ENCODE results near the gene RNF157. TPM values are rescaled to one million over a fixed set of nuclear protein-coding genes. Genes with fewer than 3 reads are reported as not detected.

RNF157 gene
- total RNA-seq, 1 experiment from 2014 or later: 4.6 TPM

DNA sequence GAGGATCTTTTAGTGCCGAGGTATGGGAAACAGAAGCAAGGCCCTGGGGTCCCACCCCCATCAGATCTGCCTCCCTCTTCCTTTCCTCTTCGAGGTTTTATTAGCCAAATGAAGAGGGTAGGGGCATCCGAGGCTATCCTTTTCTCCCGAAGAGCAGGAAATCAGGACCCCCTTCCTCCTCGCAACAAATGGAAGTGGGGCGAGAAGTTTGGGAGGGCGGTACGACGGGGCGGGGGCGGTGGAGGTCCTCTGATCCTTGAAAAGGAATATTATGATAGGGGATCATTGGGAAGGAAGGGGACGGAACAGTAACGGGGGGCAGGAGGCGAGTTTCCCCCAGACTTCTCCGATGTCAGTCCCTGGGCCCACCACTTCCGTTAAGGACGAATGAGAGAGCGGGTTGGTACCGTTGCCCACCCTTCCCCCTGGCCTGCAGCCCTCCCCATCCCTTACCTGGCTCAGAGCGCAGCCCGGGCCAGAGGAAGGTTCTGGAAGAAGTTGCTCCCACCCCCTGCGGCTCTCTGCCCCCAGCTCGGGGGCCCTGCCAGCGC is 99.6 kb downstream of the RNF157 start:
- H3K4me3 ChIP-seq: peak overlapping the region; percentile 33
- H3K27me3 ChIP-seq (replicated peaks): no peaks in the 10 kb centered on the region
- no peaks in the 10 kb centered on the region for H3K36me3 ChIP-seq
- H3K4me1 ChIP-seq (replicated peaks): peaks cover 10% of the 10 kb centered on the region
- no peak overlapping the region for H3K27ac ChIP-seq
- DNase-seq (ENCODE audit: low read depth in 1 of 2, low spot score in 2 of 2): no peak
- H3K9me3 ChIP-seq (replicated peaks): no peaks in the 10 kb centered on the region

DNA sequence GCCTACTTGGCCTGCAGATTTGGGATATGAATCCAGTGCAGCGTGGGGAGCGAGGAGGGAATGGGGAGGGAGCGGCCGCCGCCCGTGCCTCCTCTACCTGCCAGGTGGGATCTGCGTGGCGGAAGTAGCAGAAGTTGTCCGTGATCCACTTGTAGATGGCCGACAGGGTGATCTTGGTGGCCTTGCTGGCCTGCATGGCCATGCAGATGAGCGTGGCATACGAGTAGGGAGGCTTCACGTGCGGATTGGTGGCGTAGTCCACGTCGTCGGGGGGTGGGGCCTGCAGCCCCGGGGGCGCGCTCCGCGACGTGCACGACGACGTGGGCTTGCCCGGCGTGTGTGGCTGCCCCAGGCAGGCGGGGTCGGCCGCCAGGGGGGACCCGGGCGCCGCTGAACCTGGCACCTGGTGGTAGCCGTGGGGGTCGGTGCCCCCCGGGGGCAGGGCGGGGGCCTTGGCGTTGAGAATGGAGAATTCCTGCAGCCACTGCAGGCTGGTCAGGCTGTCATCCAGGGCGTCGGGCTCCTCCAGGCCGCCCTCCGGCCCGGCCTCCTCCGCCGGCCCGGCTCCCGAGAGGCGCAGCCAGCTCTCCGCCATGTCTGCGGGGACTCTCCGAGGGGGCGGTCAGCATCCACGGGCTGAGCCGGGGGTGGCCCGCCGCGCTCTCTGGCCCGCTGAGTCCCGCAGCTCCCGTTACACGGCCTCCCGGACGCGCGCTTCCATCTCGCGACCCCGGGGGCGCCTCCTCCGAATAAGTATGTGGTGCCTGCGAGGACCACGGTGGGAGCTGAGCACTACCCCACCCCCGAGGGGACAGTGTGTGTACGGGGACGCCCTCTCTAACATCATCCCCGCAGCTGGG is 100.3 kb downstream of the RNF157 start:
- H3K36me3 ChIP-seq: no peaks in the 10 kb centered on the region
- H3K27ac ChIP-seq: no peak overlapping the region
- no peak overlapping the region for H3K4me3 ChIP-seq
- DNase-seq (ENCODE audit: low read depth in 1 of 2, low spot score in 2 of 2): no peak
- no peaks in the 10 kb centered on the region for H3K27me3 ChIP-seq (replicated peaks)
- no peaks in the 10 kb centered on the region for H3K9me3 ChIP-seq (replicated peaks)
- H3K4me1 ChIP-seq (replicated peaks): peaks cover 10% of the 10 kb centered on the region

DNA sequence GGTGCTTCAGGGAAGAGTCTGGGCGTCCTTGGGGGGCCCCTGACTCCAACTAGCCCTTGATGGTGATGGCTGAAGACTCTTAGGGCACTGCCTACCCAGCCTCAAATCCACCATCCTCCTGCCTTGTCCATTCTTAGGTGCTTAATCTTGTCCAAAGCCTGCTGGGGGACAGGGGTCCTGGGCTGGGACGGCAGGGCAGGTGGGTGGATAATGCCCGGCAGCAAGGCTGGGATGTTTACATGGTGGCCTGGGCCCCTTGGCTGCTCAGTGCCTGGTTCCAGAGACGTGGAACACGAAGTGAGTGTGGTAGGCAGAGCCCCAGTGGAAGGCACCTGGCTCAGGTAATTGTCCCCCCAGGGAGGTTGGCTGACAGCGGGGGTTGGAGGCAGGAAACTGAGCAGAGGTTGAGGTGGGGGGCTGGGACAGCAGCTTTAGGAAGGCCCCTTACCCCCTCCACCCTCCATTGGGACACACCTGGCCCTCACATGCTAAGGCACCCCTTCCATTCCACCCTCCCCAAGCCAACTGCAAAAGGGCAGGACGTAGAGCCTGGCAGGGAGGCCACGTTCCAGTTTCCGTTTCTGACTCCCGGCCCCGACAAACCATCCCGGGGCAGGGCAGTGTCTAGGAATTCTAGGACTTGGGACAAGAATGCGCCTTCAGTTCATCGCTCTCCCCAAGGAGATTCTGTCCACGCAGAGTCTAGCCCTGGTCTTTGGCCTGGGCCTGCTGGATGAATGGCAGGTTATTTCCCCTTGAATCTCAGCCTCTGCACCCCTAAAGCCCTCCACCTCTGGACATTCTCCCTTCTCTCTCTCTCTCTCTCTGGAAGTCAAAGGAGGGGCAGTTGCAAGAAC is 101.2 kb downstream of the RNF157 start:
- Histone ChIP-seq H3K27ac (no peak overlapping the region), H3K27me3 (replicated peaks) (no peaks in the 10 kb centered on the region), H3K36me3 (no peaks in the 10 kb centered on the region), H3K9me3 (replicated peaks) (no peaks in the 10 kb centered on the region), H3K4me3 (no peak overlapping the region), H3K4me1 (replicated peaks) (peaks cover 10% of the 10 kb centered on the region)
- DNase-seq (ENCODE audit: low read depth in 1 of 2, low spot score in 2 of 2): no peak

DNA sequence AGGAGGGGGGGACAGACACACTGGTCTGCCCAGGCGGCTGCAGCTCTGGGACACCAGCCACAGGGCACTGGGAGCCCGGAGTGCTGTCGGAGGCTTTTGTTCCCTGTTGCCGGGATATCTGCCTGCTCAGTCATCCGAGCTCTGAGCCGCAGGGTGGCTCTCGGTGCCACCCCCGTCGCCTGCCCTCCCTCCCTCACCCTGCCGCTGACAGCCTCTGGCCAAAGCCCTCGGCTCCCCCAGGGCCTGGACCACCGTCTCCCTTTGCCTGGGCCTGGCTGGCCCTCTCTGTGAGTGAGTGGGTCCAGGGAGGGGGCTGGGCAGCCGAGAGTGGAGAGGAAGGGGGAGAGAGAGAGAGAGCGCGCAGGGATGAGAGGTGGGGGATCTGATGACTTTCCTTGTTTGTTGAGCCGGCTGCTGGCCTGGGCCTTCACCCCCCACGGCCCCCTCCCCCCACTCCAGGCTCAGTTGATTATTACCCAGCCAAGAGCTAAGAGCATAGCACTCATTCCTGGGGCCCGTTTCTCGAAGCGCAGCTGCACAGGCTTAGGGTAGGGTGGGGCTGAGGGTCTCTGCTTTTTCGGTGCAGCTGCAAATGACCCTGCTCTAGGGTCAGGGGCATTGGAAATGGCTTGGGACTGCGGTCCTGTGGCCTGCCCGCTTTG is 101.9 kb downstream of the RNF157 start:
- Histone ChIP-seq H3K4me1 (replicated peaks) (peaks cover 10% of the 10 kb centered on the region), H3K27me3 (replicated peaks) (no peaks in the 10 kb centered on the region), H3K36me3 (no peaks in the 10 kb centered on the region), H3K4me3 (no peak overlapping the region), H3K27ac (no peak overlapping the region), H3K9me3 (replicated peaks) (no peaks in the 10 kb centered on the region)
- no peak for DNase-seq (ENCODE audit: low read depth in 1 of 2, low spot score in 2 of 2)

DNA sequence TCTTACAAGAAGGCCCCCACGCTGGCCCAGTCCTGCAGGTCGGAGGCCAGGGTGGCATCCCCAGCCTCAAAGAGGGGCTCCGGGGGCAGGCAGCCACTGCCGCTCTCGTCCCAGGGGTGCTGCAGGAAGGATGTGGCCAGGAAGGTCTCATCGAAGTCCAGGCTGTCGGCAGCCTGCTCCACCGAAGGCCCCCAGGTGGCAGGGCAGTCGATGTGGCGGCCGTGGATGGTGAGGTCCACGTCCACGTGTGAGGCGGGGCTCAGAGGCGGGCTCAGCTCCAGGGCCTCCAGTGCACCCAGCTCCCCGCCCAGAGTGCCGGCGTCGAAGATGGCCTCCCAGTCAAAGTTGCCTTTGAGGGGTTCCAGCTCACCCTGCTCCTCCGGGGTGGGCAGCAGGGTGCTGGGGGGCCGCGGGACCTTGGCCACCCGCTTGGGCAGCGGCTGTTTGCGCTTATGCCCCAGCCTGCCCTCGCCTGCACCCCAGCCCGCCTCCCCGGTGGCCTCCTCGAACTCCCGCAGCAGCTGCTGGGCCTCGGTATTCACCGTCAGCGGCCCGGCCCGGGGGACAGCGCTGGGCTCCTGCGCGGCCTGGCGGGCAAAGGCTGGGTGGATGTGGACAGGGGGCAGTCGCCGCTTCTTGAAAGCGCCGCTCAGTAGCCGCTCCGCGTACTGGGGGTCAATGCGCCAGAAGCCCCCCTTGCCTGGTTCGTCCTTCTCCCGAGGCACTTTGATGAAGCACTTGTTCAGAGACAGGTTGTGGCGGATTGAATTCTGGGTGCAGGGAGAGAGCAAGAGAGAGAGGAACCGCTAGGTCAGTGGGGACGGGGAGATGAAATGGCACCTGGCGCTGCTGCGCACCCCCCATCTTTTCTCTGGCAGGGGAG is 102.7 kb downstream of the RNF157 start:
- Histone ChIP-seq H3K4me3 (no peak overlapping the region), H3K27ac (no peak overlapping the region), H3K36me3 (no peaks in the 10 kb centered on the region), H3K27me3 (replicated peaks) (no peaks in the 10 kb centered on the region), H3K9me3 (replicated peaks) (no peaks in the 10 kb centered on the region), H3K4me1 (replicated peaks) (peaks cover 10% of the 10 kb centered on the region)
- DNase-seq (ENCODE audit: low read depth in 1 of 2, low spot score in 2 of 2): no peak

GRCh38 chr17:76137001-76137350 is 103.3 kb downstream of the RNF157 start:
- H3K9me3 ChIP-seq (replicated peaks): no peaks in the 10 kb centered on the region
- H3K36me3 ChIP-seq: no peaks in the 10 kb centered on the region
- H3K4me3 ChIP-seq: no peak overlapping the region
- H3K27ac ChIP-seq: no peak overlapping the region
- peaks cover 10% of the 10 kb centered on the region for H3K4me1 ChIP-seq (replicated peaks)
- no peak for DNase-seq (ENCODE audit: low read depth in 1 of 2, low spot score in 2 of 2)
- H3K27me3 ChIP-seq (replicated peaks): no peaks in the 10 kb centered on the region

DNA sequence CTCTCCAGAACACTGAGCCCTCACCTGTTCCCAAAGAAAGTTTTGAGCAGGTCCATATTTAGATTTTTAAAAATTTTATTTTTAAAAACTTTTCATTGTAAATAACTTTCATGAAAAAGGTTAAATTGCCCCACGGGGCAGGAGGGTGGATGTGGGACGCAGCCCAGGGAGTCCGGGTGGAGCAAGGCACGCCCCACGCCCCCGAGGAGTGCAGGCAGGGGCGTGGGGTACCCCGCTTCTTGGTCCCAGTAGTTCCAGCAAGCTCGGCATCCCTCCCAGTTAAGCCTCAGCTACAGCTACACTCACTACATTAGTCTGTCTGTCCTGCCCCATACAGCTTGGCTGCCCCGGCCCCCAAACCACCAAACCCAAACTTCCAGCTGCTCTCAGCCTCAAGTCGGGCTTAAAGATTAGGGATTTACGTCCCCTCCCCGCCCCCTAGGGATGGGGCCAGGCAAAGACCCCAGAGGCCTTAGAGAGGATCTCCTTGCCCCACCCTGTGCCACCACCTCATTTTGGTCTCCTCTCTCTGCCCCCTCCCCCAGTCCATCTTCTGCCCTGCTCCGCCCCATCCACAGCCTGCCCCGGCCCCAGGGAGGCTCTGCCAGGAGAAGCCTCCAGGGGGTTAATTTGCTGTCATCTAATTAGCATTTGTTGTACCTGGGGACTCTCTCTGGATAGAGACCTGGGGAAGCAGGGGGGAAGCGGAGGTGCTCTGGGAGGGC is 103.9 kb downstream of the RNF157 start:
- H3K27ac ChIP-seq: no peak overlapping the region
- no peaks in the 10 kb centered on the region for H3K36me3 ChIP-seq
- no peaks in the 10 kb centered on the region for H3K9me3 ChIP-seq (replicated peaks)
- H3K4me3 ChIP-seq: no peak overlapping the region
- DNase-seq (ENCODE audit: low read depth in 1 of 2, low spot score in 2 of 2): no peak
- no peaks in the 10 kb centered on the region for H3K27me3 ChIP-seq (replicated peaks)
- H3K4me1 ChIP-seq (replicated peaks): peaks cover 7% of the 10 kb centered on the region

- H3K4me1 ChIP-seq (replicated peaks): peaks cover under 1% of the 10 kb centered on the region
- no peaks in the 10 kb centered on the region for H3K9me3 ChIP-seq (replicated peaks)
- H3K36me3 ChIP-seq: no peaks in the 10 kb centered on the region
- H3K27me3 ChIP-seq (replicated peaks): no peaks in the 10 kb centered on the region
- no peak overlapping the region for H3K4me3 ChIP-seq
- H3K27ac ChIP-seq: no peak overlapping the region
- DNase-seq (ENCODE audit: low read depth in 1 of 2, low spot score in 2 of 2): no peak
These were observed 104.5 kb downstream of the RNF157 start for GRCh38 chr17:76135810-76136188.

DNA sequence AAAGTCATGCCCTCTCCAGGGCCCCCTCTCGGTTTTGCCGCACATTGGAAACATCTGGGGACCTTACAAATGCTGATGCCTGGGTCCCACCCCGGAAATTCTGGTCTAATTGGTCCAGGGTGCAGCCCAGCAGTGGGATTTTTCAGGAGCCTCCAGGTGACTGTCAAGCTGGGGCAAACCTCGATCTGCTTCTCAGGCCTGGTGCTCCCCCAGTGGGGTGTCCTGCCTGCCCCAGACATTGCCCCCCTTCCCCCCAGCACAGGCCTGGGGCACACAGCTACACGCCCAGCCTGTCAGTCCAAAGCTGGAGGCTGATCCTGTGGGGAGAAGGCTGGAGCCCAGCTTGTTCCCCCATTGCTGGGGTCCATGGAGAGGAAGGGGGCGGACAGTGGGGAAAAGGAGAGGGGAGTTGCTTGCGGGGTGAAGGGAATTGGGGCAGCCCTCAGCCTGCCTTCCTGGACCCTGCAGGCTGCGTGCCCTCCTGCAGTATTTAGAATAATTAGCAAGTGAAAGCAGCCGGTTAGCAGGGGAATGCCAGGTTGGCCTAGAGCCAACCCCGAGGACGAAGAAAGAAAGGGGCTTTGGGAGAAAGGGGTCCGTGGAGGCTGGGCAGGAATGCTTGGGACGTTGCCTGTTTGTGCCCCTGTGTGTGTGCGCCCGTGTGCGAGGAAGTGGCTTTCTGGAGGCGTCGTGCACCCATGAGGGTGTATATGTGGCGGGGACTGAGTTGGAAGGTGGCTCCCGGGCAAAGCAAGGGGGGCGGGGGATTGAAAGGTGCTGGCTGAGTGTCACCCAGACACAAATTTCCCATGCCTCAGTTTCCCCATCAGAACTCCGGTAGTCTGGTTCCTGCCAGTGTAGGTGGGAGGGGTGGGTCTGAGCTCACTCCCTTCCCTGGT is 105.1 kb downstream of the RNF157 start:
- no peak overlapping the region for H3K4me3 ChIP-seq
- no peaks in the 10 kb centered on the region for H3K4me1 ChIP-seq (replicated peaks)
- no peak for DNase-seq (ENCODE audit: low read depth in 1 of 2, low spot score in 2 of 2)
- no peaks in the 10 kb centered on the region for H3K9me3 ChIP-seq (replicated peaks)
- no peak overlapping the region for H3K27ac ChIP-seq
- H3K36me3 ChIP-seq: no peaks in the 10 kb centered on the region
- no peaks in the 10 kb centered on the region for H3K27me3 ChIP-seq (replicated peaks)

- Histone ChIP-seq H3K27me3 (replicated peaks) (no peaks in the 10 kb centered on the region), H3K9me3 (replicated peaks) (no peaks in the 10 kb centered on the region), H3K36me3 (no peaks in the 10 kb centered on the region), H3K4me1 (replicated peaks) (no peaks in the 10 kb centered on the region), H3K27ac (no peak overlapping the region), H3K4me3 (no peak overlapping the region)
- peak in 1 of 2 experiments; percentile 50 for DNase-seq (ENCODE audit: low read depth in 1 of 2, low spot score in 2 of 2)
These were observed 107.5 kb downstream of the RNF157 start for GRCh38 chr17:76132574-76133338.
